Esophagus (tissue), 2 donors: ENCODE data around the gene ADAMTSL1. TPM values are rescaled to one million over a fixed set of nuclear protein-coding genes. Genes with fewer than 3 reads are reported as not detected.
"Not testable (repeated sequence)": the region's sequence is repeated elsewhere in the genome, so short reads cannot be mapped to it uniquely, and the experiment has no call there.

Source experiments
- H3K27ac ChIP-seq, 2 donors: one replicate each; pipeline ENCODE4 v1.5.1; 2013; ENCODE audit warnings: low read depth in 2 of 2, mild to moderate bottlenecking in 2 of 2, inconsistent platforms in 1 of 2, low read length in 1 of 2, moderate library complexity in 1 of 2
- H3K27me3 ChIP-seq, 2 donors: one replicate each; pipeline ENCODE4 v1.6.1; 2013; ENCODE audit warnings: low read length in 2 of 2, control low read depth in 1 of 2, mild to moderate bottlenecking in 1 of 2; ENCODE audit not compliant: insufficient read depth in 2 of 2, control insufficient read depth in 1 of 2
- H3K36me3 ChIP-seq, 2 donors: one replicate each; pipeline ENCODE4 v1.6.1; 2013; ENCODE audit warnings: low read length in 1 of 2; ENCODE audit not compliant: control insufficient read depth in 2 of 2, insufficient read depth in 2 of 2
- H3K4me1 ChIP-seq, 2 donors: one replicate each; pipeline ENCODE4 v1.6.1; 2013; ENCODE audit warnings: low read length in 1 of 2; ENCODE audit not compliant: control insufficient read depth in 2 of 2, insufficient read depth in 2 of 2
- H3K4me3 ChIP-seq, 2 donors: one replicate each; pipeline ENCODE4 v1.5.1; 2013; ENCODE audit warnings: low read length in 2 of 2, mild to moderate bottlenecking in 2 of 2, low read depth in 1 of 2, moderate library complexity in 1 of 2
- H3K9me3 ChIP-seq, 2 donors: one replicate each; pipeline ENCODE4 v1.6.1; 2013; ENCODE audit warnings: mild to moderate bottlenecking in 2 of 2, low read depth in 1 of 2, low read length in 1 of 2, moderate library complexity in 1 of 2; ENCODE audit not compliant: control insufficient read depth in 2 of 2, insufficient read depth in 1 of 2
- WGBS, 2 donors: extraction: QIAGEN DNeasy Blood & Tissue Kit; methylation state at CpG; one replicate each; pipeline ENCODE4 v1.1.7; 2013; 5-methylcytosine and 5-hydroxymethylcytosine counted together
- polyA plus RNA-seq, 2 donors: library from polyadenylated mRNA; stranded (reverse); fragments of 200-250 nt; gene quantifications; one replicate each; pipeline ENCODE4 v1.2.3, GENCODE V29; 2013
- donor health status: healthy with polysubstance abuse.
- donor health status: Bipolar disorder and iron deficiency.

ADAMTSL1 gene
- polyA plus RNA-seq, 2 donors = 1.2 to 1.8 TPM

DNA sequence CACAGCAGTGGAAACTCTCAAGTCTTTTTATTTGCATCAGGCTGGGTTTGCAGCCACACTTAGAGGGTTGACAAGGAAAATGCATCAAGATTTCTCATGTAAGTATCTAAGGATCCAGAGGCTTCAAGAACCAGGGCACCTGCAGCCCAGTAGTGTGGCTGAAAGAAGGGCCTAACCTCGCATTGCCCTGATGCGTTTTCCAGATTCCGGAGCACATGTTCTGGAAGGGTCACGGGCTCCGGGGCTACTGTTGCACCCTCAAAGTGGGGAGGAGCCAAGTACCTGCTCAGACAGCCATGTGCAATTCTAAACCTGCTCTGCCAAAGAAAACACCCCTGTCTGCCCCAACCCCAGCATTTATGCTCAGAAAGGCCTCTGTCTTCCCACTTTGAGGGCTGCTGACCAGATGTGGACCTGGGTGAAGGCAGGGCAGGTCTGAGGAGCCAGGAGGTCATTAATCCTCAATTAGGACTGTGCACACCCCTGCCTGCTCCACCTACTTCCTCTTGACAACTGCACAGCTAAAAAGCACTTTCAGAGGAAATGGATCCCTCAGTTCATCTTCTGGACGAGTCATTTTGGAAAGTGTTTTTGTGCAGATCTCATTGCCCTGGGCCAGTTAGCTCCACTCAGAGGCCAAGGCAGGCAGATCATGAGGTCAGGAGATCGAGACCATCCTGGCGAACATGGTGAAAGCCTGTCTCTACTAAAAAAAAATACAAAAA, 448.4 kb downstream of the ADAMTSL1 start:
- Histone ChIP-seq H3K27ac (no peak overlapping the region), H3K36me3 (no peaks in the 10 kb centered on the region), H3K4me1 (peaks cover 0 to 2% of the 10 kb centered on the region in 2 donors), H3K27me3 (no peaks in the 10 kb centered on the region), H3K4me3 (no peak overlapping the region), H3K9me3 (peaks cover 0 to 2% of the 10 kb centered on the region in 2 donors)
- WGBS, 2 donors = 76 to 79% methylated on average over 8 of the region's 8 CpGs

DNA sequence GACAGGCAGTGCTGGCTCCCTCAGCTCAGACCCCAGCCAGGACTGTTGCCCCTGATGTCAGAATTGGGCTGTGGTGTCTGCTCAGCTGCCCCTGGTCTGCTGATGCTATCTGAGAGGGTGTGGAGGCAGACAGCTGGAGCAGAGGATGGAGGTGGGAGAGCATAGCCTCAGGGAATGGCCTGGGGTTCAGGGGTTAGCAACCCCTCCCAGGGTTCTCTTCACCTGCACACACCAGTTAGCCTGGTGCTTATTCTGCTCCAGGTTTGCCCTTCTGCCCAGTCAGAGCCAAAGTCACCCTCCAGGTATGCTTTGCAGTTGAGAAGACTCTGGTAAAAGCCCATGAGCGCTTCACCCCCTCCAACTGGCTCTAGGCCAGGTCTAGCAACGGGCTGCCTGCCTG, 449.2 kb downstream of the ADAMTSL1 start:
- H3K4me1 ChIP-seq = peaks cover 0 to 2% of the 10 kb centered on the region in 2 donors

DNA sequence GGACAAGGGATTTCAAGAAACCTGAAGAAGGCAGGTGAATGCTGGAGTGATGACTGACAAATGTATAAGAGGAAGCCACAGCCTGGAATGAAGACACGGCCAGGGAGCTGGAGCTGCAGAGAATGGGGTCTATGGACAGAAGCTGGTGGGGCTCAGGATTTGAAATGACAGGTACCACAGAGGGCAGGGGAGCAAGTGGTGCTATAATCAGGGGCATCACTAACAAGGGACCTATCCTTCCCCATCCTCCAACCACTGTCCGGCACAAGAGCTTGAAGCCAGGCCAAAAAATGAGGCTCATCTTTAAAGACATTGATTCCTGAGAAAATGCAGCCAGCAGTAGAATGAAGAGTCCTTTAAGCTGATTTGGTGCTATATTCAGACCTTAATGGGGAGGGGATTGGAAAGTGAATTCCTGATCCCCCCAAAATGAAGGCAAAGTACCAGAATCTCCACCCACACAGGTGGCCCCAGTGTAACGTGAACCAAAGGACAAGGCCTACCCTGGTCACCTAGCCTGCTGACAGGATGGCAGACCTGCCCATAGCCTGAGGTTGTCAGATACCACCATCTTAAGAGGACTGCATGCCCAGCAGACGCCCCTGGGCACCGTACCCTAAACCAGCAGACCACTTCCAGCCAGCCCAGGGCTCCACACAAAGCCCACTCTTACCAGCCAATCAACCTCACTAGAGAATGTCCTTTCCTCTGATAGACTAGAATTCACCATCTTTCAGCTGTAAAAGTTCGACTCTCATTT, 449.9 kb downstream of the ADAMTSL1 start:
- no peaks in the 10 kb centered on the region for H3K9me3 ChIP-seq

More for the DNA sequence above, 449.2 kb downstream of the ADAMTSL1 start:
- Histone ChIP-seq H3K4me3 (no peak overlapping the region), H3K27me3 (no peaks in the 10 kb centered on the region), H3K9me3 (no peaks in the 10 kb centered on the region), H3K27ac (no peak overlapping the region), H3K36me3 (no peaks in the 10 kb centered on the region)
- WGBS, 2 donors = 41 to 47% methylated on average over 2 of the region's 2 CpGs

DNA sequence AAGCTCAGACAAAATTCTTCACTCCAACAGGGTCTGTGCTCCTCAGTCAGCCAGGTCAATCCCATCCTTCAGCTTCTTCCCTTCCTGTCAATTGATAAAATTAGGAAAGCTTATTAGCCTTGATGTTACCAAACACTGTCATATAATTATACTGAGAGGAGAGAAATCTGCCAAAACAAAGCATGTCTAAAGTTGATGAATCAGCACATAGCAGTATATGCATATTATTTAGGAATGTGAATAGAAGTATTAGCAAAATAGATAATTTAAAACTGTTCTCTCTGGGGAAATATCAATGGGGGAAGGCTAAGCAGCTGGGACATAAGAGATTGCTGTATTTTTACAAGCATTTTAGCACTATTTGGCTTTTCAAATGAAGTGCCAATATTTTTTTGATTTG, 451.9 kb downstream of the ADAMTSL1 start:
- H3K27ac ChIP-seq = no peak overlapping the region
- H3K9me3 ChIP-seq = no peaks in the 10 kb centered on the region
- H3K4me1 ChIP-seq = no peaks in the 10 kb centered on the region
- no peaks in the 10 kb centered on the region for H3K27me3 ChIP-seq
- no peaks in the 10 kb centered on the region for H3K36me3 ChIP-seq
- no peak overlapping the region for H3K4me3 ChIP-seq

More for the DNA sequence above, 449.9 kb downstream of the ADAMTSL1 start:
- no peak overlapping the region for H3K4me3 ChIP-seq
- peaks cover 0 to 2% of the 10 kb centered on the region in 2 donors for H3K4me1 ChIP-seq
- no peak overlapping the region for H3K27ac ChIP-seq
- H3K36me3 ChIP-seq = no peaks in the 10 kb centered on the region
- no peaks in the 10 kb centered on the region for H3K27me3 ChIP-seq
- 90 to 91% methylated on average over 6 of the region's 6 CpGs for WGBS, 2 donors

DNA sequence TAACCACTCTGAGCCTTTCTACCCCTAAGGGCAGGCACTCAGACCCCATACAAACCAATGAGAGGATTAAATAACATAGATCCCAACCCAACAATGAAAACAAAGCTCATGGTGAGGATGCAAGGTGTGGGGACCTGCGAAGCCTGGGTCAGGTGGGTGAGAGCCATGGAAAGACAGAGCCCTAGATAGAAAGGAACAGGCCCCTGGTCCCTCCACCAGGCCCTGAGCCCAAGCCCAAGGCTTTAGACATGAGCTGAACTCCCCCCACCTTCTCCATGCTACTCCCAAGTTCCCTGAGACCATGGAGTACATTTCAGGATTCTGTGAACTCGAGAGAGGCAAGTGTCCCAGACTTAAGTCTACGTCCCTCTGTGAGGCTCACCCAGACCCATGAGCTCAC, 452.6 kb downstream of the ADAMTSL1 start:
- Histone ChIP-seq H3K4me3 (no peak overlapping the region), H3K36me3 (no peaks in the 10 kb centered on the region), H3K4me1 (no peaks in the 10 kb centered on the region), H3K27me3 (no peaks in the 10 kb centered on the region), H3K27ac (no peak overlapping the region), H3K9me3 (no peaks in the 10 kb centered on the region)
- 87 to 90% methylated on average over 3 of the region's 3 CpGs for WGBS, 2 donors

DNA sequence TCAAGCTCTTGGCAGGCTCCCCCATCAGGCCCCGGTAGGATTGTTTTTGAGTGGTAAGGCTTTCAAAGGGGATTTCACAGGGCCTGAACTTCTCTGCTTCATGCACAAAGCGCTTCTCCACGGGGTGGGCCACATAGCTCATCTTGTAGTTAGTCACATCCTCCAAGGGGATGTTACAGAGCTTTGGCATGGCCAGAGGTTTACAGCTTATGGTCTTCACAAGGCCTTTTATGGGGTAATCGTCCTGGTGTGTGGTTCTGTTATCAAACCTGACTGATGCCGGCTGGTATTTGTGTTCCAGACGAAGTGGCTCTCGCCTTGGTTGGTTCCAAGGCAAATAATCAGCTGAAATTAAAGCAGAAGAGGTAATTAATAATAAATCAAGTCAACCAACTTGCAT, 454.8 kb downstream of the ADAMTSL1 start:
- WGBS, 2 donors = 80 to 87% methylated on average over 7 of the region's 7 CpGs
- no peaks in the 10 kb centered on the region for H3K36me3 ChIP-seq
- H3K27me3 ChIP-seq = no peaks in the 10 kb centered on the region
- no peaks in the 10 kb centered on the region for H3K9me3 ChIP-seq
- H3K4me3 ChIP-seq = no peak overlapping the region
- H3K27ac ChIP-seq = no peak overlapping the region
- no peaks in the 10 kb centered on the region for H3K4me1 ChIP-seq

DNA sequence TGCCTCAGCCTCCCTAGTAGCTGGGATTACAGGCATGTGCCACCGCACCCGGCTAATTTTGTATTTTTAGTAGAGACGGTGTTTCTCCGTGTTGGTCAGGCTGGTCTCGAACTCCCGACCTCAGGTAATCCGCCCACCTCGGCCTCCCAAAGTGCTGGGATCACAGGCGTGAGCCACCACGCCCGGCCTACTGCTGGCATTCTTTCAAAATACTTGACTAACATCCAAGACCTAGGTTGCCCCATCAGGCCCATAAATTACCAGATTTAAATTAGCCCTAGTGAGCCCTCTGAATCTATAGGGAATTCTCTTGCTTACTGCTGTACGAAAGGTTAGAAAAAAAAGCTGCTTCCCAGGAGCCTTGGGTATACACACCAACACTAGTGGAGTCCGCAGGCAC, 456.7 kb downstream of the ADAMTSL1 start:
- WGBS, 2 donors = 86% methylated on average over 13 of the region's 13 CpGs

DNA sequence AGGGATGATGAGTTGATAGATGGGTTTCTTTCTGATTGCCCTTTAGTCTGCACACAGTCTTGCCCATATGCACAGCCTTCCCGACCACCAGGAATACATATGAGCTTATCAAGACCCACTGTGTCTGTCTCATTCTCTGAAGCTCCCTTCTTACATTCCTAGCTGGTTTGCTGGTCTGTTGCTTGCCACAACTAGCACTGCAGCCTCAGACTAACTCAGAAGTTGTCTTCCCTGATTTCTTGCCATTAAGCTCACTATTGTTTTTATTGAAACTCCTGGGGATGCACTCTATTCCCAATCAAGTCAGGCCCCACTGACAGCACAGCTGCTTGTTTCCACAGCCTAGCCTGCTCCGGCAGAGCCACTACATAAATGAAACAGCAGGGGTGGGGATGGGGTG, 461.6 kb downstream of the ADAMTSL1 start:
- H3K4me3 ChIP-seq = no peak overlapping the region
- no peaks in the 10 kb centered on the region for H3K9me3 ChIP-seq
- no peaks in the 10 kb centered on the region for H3K27me3 ChIP-seq
- no peaks in the 10 kb centered on the region for H3K36me3 ChIP-seq
- no peak overlapping the region for H3K27ac ChIP-seq
- peaks cover 0 to 2% of the 10 kb centered on the region in 2 donors for H3K4me1 ChIP-seq
- WGBS, 2 donors = 74 to 75% methylated on average over 2 of the region's 2 CpGs

More for the DNA sequence above, 456.7 kb downstream of the ADAMTSL1 start:
- H3K27ac ChIP-seq, H3K4me1 ChIP-seq, H3K36me3 ChIP-seq, H3K9me3 ChIP-seq, H3K27me3 ChIP-seq, H3K4me3 ChIP-seq: not testable (repeated sequence)

DNA sequence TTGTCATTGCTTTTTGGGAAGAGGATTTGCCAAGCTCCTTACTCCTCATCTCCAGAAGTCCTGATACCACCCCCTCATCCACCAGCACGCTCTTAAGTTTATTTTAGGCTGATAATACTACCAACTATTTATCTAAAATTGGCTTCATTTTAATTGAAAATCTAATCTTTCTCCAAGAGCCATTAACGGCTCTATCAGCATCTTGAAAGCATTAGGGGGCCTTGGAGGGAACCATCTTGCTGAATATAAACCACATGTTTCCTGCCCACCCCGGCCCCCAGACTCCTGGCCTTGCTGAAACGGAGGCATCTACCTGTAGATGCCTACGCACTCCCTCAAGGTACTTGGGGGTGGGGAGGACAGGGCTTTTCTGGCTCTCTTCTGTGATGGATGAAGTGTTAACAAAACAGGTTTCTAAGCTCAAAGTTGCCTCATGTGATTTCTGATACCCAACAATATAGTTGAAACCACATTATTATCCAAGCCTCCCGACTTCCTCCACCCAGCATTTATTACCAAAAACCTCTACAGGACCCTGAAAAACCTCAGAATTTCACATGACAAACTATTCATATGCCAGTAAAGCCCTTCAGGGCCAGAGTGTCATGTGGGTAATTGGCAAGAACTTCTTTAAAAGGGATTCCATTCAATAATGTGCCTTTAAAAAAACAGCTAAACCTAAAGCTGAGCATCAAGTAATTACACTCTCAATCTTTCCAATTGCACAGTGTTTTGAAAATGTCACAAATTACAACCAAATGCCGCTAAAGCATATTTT, 462.3 kb downstream of the ADAMTSL1 start:
- WGBS, 2 donors = 60 to 70% methylated on average over 7 of the region's 7 CpGs
- H3K4me3 ChIP-seq = no peak overlapping the region
- no peaks in the 10 kb centered on the region for H3K9me3 ChIP-seq
- no peaks in the 10 kb centered on the region for H3K27me3 ChIP-seq
- peaks cover 0 to 2% of the 10 kb centered on the region in 2 donors for H3K4me1 ChIP-seq
- H3K27ac ChIP-seq = no peak overlapping the region
- no peaks in the 10 kb centered on the region for H3K36me3 ChIP-seq
